A549 treated with DMSO at 1 μM for 4 hours (cell line): ENCODE measurements around the gene TMPO. TPM values are rescaled to one million over a fixed set of nuclear protein-coding genes. Genes with fewer than 3 reads are reported as not detected.

Experiments used
- total RNA-seq: library from RNA; stranded (reverse); fragments of 200-300 nt; extraction: Qiagen RNA extraction; gene quantifications from 5 replicates; pipeline ENCODE4 v1.2.3, GENCODE V29; 2022; ENCODE audit warnings: low read depth

The TMPO gene, protein sequence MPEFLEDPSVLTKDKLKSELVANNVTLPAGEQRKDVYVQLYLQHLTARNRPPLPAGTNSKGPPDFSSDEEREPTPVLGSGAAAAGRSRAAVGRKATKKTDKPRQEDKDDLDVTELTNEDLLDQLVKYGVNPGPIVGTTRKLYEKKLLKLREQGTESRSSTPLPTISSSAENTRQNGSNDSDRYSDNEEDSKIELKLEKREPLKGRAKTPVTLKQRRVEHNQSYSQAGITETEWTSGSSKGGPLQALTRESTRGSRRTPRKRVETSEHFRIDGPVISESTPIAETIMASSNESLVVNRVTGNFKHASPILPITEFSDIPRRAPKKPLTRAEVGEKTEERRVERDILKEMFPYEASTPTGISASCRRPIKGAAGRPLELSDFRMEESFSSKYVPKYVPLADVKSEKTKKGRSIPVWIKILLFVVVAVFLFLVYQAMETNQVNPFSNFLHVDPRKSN
- total RNA-seq, result 83.2 to 112 TPM (median 104 TPM) in 5 replicates

DNA sequence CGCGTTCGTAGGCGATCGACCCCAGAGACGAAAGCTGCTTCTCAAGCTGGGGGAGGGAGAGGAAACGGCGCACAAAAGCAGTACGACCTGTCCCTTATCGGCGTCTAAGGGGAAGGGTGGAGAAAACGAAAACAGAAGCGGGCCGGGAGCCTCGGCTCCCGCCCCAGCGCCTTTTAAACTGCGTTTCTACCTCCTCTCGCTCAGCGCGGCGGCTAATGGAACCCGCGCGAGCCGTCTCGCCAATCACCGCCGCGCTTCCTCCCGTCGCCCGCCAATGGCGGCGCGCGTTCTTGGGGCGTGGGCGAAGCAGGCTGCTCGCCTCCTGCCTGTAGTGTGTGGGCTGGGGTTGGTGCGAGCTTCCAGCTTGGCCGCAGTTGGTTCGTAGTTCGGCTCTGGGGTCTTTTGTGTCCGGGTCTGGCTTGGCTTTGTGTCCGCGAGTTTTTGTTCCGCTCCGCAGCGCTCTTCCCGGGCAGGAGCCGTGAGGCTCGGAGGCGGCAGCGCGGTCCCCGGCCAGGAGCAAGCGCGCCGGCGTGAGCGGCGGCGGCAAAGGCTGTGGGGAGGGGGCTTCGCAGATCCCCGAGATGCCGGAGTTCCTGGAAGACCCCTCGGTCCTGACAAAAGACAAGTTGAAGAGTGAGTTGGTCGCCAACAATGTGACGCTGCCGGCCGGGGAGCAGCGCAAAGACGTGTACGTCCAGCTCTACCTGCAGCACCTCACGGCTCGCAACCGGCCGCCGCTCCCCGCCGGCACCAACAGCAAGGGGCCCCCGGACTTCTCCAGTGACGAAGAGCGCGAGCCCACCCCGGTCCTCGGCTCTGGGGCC, at the start of gene TMPO:
TMPO (plus strand) TSS at position 304 of the 824 bp plus-strand sequence; CDS start at position 582, 278 bp downstream.

DNA sequence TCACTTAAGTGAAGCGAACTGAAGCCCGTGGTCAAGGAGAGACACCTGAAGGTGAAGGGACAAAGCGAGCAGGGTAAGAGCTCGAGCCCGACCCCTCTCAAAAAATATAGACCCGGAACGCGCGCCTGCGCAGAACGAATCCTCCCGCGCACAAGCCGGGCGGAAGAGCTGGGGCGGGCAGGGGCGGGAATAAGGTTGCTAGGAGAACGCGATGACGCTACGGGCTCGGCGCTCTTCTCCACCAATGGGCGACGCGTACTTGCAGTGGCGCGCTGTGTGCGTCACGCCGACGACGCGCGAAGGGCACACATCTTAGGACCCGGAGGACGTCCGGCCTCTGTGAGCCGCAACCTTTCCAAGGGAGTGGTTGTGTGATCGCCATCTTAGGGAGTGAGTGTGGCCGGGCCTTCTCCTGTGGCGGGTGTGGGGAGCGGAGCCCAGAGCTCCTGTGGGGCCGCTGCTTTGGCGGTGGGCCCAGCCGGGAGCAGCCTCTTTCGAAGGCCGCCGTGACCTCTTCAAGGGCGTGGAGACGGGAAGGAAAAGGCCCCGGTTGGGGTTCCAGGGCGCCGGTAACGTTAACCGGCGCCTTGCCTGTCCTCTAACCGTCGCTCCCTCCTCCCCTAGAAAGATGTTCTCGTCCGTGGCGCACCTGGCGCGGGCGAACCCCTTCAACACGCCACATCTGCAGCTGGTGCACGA, 78.1 kb downstream of the TMPO start, which contains the start of gene SLC25A3:
SLC25A3 (plus strand) TSS at position 336 of the 699 bp plus-strand sequence; CDS start at position 629, 293 bp downstream.

Other genes with a start within 250 kb of the TMPO start
- 711 to 779 TPM (median 742 TPM) in 5 replicates for gene SLC25A3, start 78.1 kb downstream of the TMPO start, total RNA-seq
- gene IKBIP, start 129.2 kb downstream of the TMPO start, total RNA-seq, result 62.2 to 79.5 TPM (median 69.6 TPM) in 5 replicates
- gene APAF1, start 129.7 kb downstream of the TMPO start, total RNA-seq, result 11.4 to 18.6 TPM (median 16.6 TPM) in 5 replicates